Brain microvascular endothelial cell (primary cell): ENCODE results near the gene TACR2.

Source experiments
- DNase-seq: peaks from one replicate; pipeline ENCODE4 v3.0.0-alpha.2; 2020
- H3K27ac ChIP-seq: fragments of 250-450 bp; sonication (Bioruptor Pico); 2 replicates; pipeline ENCODE4 v1.5.1; 2020; ENCODE audit warnings: mild to moderate bottlenecking, moderate library complexity
- H3K27me3 ChIP-seq: fragments of 250-450 bp; sonication (Bioruptor Pico); replicated peaks from 2 replicates; pipeline ENCODE4 v1.5.1; 2020; ENCODE audit warnings: mild to moderate bottlenecking
- H3K36me3 ChIP-seq: fragments of 250-450 bp; sonication (Bioruptor Pico); replicated peaks from 2 replicates; pipeline ENCODE4 v1.5.1; 2020; ENCODE audit warnings: mild to moderate bottlenecking
- H3K4me3 ChIP-seq: 2 replicates; pipeline ENCODE4 v1.5.1; 2011; ENCODE audit warnings: low read depth, mild to moderate bottlenecking, control low read depth, low read length, moderate library complexity
- in situ Hi-C: cut with HindIII; loops from 2 replicates; pipeline ENCODE4 v1.10.0; 2017; ENCODE audit warnings: low sequenced_read_pairs, low pct_ligation_motif_present
- TF ChIP-seq, protein P1 (sequence below): IDR thresholded peaks from 2 replicates; pipeline ENCODE4 v1.5.1; 2011; ENCODE audit warnings: low read depth, mild to moderate bottlenecking, moderate library complexity, low read length, control low read depth, inconsistent platforms; ENCODE audit errors: missing control alignments

Gene TACR2

DNA sequence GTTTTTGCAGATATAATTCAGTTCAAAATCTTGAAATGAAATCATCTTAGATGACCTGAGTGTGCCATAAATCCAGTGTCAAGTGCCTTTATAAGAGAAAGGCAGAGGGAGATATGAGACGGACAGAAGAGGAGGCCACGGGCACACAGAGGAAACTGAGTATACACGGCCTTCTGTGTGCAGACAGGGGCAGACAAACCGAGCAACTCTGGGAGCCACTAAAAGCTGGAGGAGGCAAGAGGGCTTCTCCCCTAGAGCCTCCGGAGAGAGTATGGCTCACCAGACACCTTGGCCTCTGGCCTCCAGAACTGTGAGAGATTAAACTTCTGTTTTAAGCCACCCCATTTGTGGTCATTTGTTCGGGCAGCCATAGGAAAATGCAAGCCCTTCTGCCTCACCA, 47.2 kb upstream of the TACR2 start:
- Histone ChIP-seq H3K4me3 (no peak overlapping the region), H3K27me3 (no peaks in the 10 kb centered on the region), H3K36me3 (no peaks in the 10 kb centered on the region), H3K27ac (no peak overlapping the region)
- in situ Hi-C loops: no loop called here
- no peak for DNase-seq
- TF ChIP-seq, protein P1, sequence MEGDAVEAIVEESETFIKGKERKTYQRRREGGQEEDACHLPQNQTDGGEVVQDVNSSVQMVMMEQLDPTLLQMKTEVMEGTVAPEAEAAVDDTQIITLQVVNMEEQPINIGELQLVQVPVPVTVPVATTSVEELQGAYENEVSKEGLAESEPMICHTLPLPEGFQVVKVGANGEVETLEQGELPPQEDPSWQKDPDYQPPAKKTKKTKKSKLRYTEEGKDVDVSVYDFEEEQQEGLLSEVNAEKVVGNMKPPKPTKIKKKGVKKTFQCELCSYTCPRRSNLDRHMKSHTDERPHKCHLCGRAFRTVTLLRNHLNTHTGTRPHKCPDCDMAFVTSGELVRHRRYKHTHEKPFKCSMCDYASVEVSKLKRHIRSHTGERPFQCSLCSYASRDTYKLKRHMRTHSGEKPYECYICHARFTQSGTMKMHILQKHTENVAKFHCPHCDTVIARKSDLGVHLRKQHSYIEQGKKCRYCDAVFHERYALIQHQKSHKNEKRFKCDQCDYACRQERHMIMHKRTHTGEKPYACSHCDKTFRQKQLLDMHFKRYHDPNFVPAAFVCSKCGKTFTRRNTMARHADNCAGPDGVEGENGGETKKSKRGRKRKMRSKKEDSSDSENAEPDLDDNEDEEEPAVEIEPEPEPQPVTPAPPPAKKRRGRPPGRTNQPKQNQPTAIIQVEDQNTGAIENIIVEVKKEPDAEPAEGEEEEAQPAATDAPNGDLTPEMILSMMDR: no peak

DNA sequence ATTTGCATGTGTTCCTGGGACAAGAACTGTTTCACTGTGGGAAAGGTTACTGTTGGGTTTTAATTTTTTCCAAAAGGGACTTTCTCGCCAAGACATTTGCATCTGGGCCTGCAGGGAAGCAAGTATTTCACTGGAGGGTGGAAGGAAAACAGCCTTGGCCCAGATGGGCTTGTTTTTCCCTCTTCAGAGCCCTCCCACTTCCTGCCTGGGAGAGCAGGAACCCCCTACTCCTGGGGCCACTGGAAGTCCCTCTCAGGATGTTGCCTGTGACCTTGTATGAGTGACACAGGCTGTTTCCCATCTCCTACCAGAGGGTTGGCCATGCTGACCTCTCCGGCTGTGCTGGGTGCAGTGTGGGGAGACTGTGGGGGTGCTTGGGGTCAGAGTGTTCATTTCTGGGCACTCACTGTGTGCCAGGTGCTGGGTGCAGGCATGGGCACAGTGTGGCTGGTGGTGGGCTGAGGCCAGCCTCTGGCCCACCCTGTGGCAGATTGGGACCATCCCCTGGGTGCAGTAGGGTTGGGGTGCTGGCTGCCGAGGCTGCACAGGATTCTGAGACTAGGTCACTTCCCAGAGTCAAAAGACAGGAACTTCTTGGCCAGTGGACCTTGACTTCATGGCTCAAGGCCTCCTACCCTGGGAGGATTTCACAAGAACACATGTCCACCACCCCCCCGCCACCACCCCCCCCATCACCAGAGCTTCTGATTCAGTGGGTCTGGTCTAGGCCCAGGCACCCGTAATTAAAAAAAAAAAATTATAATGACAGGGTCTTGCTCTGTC, 44.7 kb upstream of the TACR2 start:
- H3K27me3 ChIP-seq: no peaks in the 10 kb centered on the region
- DNase-seq: no peak
- no peak overlapping the region for H3K27ac ChIP-seq
- TF ChIP-seq, protein P1: no peak
- no peak overlapping the region for H3K4me3 ChIP-seq
- in situ Hi-C loops: no loop called here
- H3K36me3 ChIP-seq: no peaks in the 10 kb centered on the region

DNA sequence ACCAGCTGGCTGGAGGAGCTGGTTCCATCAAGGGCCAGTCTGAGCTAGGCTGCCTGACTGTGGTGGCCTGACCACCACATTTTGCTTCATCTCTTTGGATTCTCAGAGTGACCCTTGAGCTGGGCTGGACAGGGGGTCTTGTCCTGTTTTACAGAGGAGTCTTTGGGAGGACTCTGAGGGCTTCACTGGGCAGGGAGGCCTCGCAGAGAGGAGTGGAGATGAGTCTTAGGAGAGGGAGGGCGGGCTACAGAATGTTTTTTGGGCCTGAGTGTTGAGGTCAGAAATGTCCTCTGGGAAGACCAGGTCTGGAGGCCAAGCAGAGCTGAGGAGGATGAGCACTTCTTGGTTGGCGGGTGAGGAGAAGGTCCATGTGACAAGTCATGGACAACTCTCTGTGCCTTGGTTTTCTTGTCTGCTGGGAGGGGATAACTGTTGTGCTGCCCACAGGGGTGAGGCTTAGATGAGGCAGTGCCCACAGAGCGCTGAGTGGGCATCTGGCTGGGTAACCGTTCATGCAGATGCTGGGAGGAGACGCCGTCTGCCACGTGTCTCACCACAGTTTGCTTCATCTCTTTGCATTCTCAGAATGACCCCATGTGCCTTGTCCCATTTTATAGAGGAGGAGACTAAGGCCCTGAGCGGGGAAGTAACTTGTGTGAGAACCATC, 44.0 kb upstream of the TACR2 start:
- Histone ChIP-seq H3K4me3 (no peak overlapping the region), H3K27ac (no peak overlapping the region), H3K36me3 (no peaks in the 10 kb centered on the region), H3K27me3 (no peaks in the 10 kb centered on the region)
- DNase-seq: no peak
- in situ Hi-C loops: no loop called here
- TF ChIP-seq, protein P1: no peak

DNA sequence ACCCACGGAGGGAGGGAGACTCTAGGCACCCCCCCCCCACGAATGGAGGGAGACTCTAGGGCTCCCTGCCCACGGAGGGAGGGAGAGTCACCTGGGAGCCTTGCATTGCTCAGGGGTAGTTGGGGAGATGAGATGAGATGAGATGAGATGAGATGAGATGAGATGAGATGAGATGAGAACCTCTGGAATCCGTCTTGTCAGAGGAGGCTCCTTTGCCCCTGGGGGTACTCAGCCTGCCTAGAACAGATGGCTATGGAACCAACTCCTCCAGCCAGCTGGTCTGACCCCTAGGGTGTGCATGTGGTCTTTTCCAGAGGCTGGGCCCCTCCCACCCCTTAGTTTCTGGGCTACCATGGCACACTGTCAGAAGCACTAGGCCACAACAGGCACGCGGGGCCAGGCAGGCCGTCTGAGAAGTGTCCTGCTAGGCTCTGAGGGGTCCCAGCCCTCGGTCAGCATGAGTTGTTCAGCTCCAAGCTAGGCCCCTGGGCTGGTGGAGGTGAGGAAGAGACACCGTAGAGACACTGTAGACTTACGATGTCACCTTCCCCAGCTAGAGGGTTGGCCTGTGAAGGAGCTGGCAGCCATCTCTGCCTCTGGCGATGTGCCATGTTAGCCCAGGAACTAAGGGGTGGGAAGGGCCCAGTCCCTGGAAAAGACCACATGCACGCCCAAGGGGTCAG, 43.3 kb upstream of the TACR2 start:
- TF ChIP-seq, protein P1: no peak

DNA sequence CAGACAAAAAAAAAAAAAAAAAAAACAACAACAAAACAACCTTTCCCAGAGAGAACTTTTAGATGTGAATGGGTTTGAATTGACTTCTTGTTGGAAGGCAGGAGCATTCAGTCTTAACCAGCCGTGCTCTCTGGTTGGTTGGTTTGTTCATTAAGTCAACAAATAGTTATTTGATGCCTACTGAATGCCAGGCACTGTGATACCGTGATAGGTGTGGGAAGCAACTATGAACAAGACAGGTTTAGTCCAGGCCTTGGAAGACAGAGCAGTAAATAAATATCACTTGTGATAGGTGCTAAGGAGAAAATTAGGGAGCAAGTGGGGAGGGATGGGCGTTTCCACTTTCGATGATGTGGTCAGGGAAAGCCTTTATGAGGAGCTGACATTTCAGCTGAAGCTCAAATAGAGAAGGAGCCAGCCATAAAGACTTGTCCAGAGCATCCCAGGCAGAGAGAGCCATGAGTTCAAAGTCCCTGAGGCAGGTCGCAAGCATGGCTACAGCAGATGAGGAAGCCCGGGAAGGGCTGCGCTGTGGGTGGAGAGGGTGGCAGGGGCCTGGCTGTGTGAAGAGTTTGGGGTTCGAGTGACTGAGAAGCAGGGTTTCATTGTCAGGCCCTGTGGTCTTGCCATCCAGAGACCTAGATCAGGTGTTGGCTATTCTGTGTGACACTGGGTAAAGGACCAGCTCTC, 42.5 kb upstream of the TACR2 start:
- TF ChIP-seq, protein P1: no peak
- H3K36me3 ChIP-seq: no peaks in the 10 kb centered on the region
- no peak overlapping the region for H3K27ac ChIP-seq
- no peak overlapping the region for H3K4me3 ChIP-seq
- no peak for DNase-seq
- in situ Hi-C loops: no loop called here
- no peaks in the 10 kb centered on the region for H3K27me3 ChIP-seq

More for the DNA sequence above, 43.3 kb upstream of the TACR2 start:
- Histone ChIP-seq H3K27me3 (no peaks in the 10 kb centered on the region), H3K36me3 (no peaks in the 10 kb centered on the region), H3K27ac (no peak overlapping the region), H3K4me3 (no peak overlapping the region)
- in situ Hi-C loops: no loop called here
- DNase-seq: no peak
